ENCODE data around the gene CENPQ. TPM values are rescaled to one million over a fixed set of nuclear protein-coding genes. Genes with fewer than 3 reads are reported as not detected.

The CENPQ gene
- total and polyA plus RNA-seq, 8 donors, result 0.88 to 3.1 (median 1.3) TPM

- DNase-seq (no peak), ATAC-seq (no peak), FAIRE-seq (no peak)
- intact Hi-C loops (cut with DNase I), result no loop called here
- 86 to 91% methylated on average over 12 of the region's 12 CpGs for WGBS, 2 donors
- Histone ChIP-seq H3K36me3 (no peaks in the 10 kb centered on the region), H3K9me3 (no peaks in the 10 kb centered on the region), H3K4me1 (peaks cover 5 to 18% (median 15%) of the 10 kb centered on the region in 3 donors), H3K4me3 (no peak overlapping the region), H3K27me3 (no peaks in the 10 kb centered on the region), H3K27ac (no peak overlapping the region)
- TF ChIP-seq, protein P1, sequence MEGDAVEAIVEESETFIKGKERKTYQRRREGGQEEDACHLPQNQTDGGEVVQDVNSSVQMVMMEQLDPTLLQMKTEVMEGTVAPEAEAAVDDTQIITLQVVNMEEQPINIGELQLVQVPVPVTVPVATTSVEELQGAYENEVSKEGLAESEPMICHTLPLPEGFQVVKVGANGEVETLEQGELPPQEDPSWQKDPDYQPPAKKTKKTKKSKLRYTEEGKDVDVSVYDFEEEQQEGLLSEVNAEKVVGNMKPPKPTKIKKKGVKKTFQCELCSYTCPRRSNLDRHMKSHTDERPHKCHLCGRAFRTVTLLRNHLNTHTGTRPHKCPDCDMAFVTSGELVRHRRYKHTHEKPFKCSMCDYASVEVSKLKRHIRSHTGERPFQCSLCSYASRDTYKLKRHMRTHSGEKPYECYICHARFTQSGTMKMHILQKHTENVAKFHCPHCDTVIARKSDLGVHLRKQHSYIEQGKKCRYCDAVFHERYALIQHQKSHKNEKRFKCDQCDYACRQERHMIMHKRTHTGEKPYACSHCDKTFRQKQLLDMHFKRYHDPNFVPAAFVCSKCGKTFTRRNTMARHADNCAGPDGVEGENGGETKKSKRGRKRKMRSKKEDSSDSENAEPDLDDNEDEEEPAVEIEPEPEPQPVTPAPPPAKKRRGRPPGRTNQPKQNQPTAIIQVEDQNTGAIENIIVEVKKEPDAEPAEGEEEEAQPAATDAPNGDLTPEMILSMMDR (IDR thresholded peaks at IDR 0.05), result no peak
Observed at GRCh38 chr6:49526598-49526997, 63.4 kb downstream of the CENPQ start.

DNA sequence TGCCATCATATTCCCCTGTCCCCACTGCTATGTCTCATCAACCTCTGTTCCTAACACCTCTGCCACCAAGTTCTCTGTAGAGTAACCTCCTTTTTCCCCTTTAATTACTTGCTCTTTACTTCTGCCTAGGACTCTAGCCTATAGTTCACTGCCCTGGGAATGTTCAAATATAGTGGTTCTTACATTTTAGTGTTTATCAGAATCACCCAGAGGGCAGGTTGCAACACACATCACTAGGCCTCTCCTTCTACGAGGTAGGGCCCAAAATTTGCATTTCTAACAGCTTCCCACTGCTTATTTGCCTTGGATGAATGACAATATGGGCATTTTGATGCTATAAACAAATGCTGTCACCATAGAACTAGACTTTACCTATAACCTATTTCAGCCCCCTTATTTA lies 64.2 kb downstream of the CENPQ start:
- ATAC-seq (no peak), FAIRE-seq (no peak), DNase-seq (no peak)
- 42 to 62% methylated on average over 1 of the region's 1 CpG for WGBS, 2 donors
- no peak overlapping the region for H3K4me3 ChIP-seq
- no peak overlapping the region for H3K27ac ChIP-seq
- no peaks in the 10 kb centered on the region for H3K9me3 ChIP-seq
- no peaks in the 10 kb centered on the region for H3K27me3 ChIP-seq
- TF ChIP-seq, protein P1 (IDR thresholded peaks at IDR 0.05), result no peak
- peaks cover 5 to 16% (median 8%) of the 10 kb centered on the region in 3 donors for H3K4me1 ChIP-seq
- no peaks in the 10 kb centered on the region for H3K36me3 ChIP-seq
- intact Hi-C loops (cut with DNase I), result no loop called here

- WGBS, 2 donors, result 58 to 65% methylated on average over 3 of the region's 3 CpGs
- DNase-seq (no peak), FAIRE-seq (no peak), ATAC-seq (no peak)
- intact Hi-C loops (cut with DNase I), result no loop called here
- Histone ChIP-seq H3K4me3 (no peak overlapping the region), H3K27ac (no peak overlapping the region), H3K36me3 (no peaks in the 10 kb centered on the region), H3K4me1 (peaks cover 2 to 4% (median 4%) of the 10 kb centered on the region in 3 donors), H3K27me3 (no peaks in the 10 kb centered on the region), H3K9me3 (no peaks in the 10 kb centered on the region)
- TF ChIP-seq, protein P1 (IDR thresholded peaks at IDR 0.05), result no peak
Observed at GRCh38 chr6:49528571-49528970, 65.4 kb downstream of the CENPQ start.

GRCh38 chr6:49530141-49530776 lies 67.1 kb downstream of the CENPQ start:
- intact Hi-C loops (cut with DNase I), result loop anchor here in 2 of 3 donors (5.0 to 10.0 kb wide), 2 partner anchors 75 to 77 kb away; no protein-coding TSS in a partner anchor
- Histone ChIP-seq H3K4me1 (no peaks in the 10 kb centered on the region), H3K9me3 (no peaks in the 10 kb centered on the region), H3K36me3 (no peaks in the 10 kb centered on the region), H3K27me3 (no peaks in the 10 kb centered on the region), H3K4me3 (no peak overlapping the region), H3K27ac (no peak overlapping the region)
- FAIRE-seq (no peak), ATAC-seq (no peak), DNase-seq (no peak)
- TF ChIP-seq, protein P1 (IDR thresholded peaks at IDR 0.05), result no peak
- 68 to 85% methylated on average over 2 of the region's 2 CpGs for WGBS, 2 donors

Data from pancreas (tissue), 10 donors.